Stimulated activated CD8-positive, alpha-beta memory T cell treated with anti-CD3 and anti-CD28 coated beads, Interleukin-4, amount 100 ng/mL, for 48 hours (primary cell): ENCODE data around the gene SLC66A3.

ENCODE experiments used
- DNase-seq: peaks from one replicate; pipeline ENCODE4 v3.0.0-alpha.2; 2020

Gene SLC66A3

DNA sequence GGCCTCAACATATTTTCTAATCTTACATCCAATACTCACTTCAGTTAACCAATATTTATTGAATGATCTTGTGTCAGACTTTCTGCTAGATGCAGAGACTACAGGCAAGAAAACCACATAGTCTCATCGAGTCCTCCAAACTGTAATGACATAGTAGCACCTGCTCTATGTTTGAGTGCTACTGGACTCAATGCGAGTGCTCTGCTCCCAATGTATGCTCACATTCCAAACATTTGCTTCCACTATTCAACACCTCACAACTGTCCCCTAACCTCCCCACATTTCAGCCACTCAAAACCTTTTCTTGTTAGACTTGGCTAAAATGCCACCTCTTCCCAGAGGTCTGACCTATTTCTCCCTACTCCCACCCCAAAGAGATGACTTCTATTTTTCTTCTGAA is 65.2 kb downstream of the SLC66A3 start:
- DNase-seq, result no peak

GRCh38 chr2:11222845-11223244 is 67.6 kb downstream of the SLC66A3 start:
- no peak for DNase-seq

GRCh38 chr2:11224887-11225286 is 69.6 kb downstream of the SLC66A3 start:
- DNase-seq, result no peak

DNA sequence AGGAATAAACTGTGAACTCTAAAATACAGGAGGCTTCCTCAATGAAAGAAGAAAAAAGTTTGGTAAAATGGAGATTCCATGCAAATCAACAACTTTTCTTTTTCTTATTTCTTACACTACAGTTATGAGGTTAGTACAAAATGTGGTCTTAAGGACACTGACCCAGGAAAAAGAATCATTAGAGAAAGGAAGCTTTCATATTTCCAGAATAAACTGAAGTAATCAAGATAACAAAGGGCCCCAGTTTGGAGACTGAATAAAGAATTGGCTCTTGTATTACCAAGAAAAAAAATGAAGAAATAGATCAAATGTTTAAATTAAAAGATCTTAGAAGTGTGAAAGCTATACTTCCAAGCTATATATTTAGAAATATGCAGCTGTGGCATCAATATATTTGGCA is 72.3 kb downstream of the SLC66A3 start:
- DNase-seq, result no peak
